NCI-H128 (cell line): Measurements from ENCODE around the gene DGAT2.

Source experiments
- DNase-seq: peaks from one replicate; lab custom pipeline; 2025; ENCODE audit not compliant: unreplicated experiment; lab: John Stamatoyannopoulos, UW

The DGAT2 gene

DNA sequence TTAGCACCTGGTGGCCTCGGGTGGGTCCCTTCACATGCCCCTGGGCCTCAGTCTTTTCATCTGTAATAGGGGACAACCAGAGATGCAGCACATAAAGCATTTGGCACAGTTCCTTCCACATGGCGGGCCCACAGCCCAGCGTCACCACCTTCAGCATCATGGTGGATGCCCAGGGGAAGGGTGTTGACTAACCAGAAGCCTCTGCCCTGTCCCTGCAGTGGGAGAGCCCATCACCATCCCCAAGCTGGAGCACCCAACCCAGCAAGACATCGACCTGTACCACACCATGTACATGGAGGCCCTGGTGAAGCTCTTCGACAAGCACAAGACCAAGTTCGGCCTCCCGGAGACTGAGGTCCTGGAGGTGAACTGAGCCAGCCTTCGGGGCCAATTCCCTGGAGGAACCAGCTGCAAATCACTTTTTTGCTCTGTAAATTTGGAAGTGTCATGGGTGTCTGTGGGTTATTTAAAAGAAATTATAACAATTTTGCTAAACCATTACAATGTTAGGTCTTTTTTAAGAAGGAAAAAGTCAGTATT, 31.6 kb downstream of the DGAT2 start:
- DNase-seq: no peak

DNA sequence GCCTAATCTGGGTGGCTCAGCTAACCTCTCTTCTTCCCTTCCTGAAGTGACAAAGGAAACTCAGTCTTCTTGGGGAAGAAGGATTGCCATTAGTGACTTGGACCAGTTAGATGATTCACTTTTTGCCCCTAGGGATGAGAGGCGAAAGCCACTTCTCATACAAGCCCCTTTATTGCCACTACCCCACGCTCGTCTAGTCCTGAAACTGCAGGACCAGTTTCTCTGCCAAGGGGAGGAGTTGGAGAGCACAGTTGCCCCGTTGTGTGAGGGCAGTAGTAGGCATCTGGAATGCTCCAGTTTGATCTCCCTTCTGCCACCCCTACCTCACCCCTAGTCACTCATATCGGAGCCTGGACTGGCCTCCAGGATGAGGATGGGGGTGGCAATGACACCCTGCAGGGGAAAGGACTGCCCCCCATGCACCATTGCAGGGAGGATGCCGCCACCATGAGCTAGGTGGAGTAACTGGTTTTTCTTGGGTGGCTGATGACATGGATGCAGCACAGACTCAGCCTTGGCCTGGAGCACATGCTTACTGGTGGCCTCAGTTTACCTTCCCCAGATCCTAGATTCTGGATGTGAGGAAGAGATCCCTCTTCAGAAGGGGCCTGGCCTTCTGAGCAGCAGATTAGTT, 32.3 kb downstream of the DGAT2 start:
- DNase-seq: no peak

DNA sequence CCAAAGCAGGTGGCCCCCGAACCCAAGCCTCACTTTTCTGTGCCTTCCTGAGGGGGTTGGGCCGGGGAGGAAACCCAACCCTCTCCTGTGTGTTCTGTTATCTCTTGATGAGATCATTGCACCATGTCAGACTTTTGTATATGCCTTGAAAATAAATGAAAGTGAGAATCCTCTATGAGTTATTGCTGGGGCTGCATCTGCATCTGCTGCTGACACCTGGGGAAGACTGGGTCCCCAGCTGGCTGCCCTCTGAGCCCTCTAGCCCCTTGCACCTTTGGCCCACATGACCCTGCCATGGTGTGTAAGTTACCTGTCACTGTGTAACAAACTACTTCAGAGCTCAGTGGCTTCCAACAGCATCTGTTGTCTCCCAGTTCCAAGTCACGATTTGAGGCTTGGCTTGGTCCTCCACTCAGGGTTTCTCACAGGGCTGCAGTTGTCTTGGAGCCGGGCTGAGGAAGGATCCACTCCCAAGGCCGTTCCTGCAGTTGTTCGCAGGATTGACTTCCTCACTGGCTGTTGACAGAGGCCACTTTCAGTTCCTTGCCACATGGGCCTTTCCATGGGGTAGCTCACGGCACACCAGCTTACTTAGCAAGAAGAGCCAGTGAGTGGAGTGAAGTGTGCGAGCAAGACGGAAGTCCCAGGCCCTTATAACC, 32.9 kb downstream of the DGAT2 start:
- no peak for DNase-seq

DNA sequence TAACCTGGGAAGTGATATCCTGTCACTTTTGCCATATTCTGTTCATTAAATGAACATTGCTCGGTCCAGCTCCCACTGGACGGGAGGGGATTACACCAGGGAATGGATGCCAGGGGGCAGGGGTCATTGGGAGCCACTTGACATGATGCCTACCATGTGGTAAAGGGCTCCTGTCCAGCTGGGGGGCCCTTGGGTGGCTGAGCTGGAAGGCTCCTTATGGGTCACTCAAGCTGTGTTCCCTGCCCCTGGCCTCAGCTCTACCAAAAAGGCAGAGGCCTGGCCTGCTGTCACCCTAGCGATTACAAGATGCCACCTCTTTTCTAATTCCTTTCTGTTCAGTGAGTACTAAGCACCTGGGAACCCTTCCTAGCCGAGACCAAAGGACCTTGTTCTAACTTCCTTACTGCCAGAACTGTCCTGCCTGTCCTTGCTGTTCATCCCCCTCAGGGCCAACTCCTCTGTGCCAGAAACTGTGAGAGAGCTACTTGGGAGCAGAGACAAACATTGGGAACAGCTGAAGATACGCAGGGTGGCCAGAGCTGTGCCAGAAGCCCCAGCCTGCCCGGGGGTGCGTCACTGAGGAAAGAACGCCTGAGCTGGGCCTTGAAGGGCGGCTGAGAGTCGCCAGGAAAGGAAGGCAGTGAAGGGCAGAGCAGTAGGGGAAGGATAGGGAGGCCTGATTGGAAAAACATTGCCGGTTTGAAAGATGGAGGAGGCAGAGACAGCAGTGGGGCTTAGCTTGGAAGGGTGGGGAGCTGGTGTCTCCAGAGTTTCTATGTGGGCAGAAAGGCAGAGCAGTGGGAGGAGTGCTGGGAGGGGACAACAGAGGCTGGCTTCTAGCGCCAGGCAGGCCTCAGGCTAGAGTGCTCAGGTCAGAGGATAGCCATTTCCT, 33.7 kb downstream of the DGAT2 start:
- DNase-seq: no peak

DNA sequence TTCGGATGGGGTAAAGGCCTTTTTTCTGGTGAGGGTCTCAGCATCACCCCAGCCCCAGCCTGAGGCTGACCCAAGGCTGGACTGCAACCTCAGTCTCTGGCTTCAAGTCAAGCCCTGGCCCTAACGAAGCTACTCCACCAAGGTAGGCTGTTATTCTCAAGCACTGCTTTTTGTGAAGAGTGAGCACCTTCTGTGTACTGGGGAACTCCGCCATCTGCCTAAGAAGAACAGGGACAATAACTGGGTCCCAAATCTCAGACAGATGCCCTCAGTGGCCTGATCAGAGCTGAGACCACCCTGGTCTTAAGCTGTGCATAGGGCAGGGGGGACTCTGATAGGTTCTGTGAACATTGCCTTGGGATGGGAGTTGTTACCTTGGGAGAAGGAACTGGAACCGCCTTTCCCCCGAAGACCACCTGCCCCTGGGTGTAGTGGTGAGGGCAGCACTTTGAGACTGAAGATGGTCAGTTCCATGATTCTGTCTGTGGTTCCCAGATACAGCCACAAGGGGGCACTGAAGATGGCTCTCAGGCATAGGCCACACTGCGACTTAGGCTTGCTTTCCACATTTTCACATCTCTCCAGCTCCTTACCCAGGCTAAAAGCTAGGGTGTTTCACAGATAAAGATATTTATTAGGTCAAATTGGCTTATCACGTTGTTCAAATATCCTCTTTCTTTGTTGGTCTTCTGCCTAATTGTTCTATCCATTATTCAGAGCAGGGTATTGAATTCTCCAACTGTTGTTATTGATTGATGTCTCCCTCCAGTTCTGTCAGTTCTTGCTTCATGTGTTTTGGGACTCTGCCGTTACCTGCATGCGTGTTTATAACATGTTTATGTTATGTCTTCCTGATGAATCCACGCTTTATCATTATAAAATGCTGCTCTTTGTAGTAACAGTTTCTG, 34.6 kb downstream of the DGAT2 start:
- DNase-seq: peak; percentile 42

DNA sequence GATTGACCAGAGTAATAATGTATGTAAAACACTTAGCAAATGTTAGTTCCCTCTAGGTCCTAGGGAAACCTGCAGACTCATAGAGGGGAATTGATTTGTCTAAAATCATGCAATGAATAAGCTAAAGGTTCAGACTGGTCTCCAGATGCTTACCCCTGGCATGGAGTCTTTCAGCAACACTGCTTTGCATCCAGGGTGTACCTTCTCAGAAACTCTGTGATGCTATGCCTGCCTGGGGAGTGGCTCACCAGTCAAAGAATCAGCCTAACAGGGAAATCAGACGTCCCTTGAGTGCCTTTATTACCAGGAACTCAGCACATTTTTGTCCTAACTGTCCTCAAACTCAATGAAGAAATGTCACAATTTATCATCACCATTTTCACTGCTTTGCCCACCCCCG, 40.5 kb downstream of the DGAT2 start:
- DNase-seq: no peak

DNA sequence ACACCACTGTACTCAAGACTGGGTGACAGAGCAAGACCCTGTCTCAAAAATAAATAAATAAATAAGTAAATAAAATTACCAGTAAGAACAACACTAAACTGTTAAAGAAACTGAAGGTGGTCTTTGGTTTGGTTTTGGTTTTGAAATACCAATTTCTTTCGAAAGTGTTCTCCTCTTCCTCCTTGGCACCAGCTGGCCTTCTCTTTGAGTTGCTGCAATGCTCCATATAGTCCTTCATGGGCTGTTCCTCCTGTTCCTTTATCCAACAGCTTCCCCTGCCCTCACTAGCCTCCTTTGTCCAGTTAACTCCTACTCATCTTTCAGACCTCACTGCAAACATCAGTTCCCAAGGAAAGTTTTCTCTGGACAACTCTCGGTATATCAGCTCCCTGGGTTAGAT, 41.4 kb downstream of the DGAT2 start:
- no peak for DNase-seq

DNA sequence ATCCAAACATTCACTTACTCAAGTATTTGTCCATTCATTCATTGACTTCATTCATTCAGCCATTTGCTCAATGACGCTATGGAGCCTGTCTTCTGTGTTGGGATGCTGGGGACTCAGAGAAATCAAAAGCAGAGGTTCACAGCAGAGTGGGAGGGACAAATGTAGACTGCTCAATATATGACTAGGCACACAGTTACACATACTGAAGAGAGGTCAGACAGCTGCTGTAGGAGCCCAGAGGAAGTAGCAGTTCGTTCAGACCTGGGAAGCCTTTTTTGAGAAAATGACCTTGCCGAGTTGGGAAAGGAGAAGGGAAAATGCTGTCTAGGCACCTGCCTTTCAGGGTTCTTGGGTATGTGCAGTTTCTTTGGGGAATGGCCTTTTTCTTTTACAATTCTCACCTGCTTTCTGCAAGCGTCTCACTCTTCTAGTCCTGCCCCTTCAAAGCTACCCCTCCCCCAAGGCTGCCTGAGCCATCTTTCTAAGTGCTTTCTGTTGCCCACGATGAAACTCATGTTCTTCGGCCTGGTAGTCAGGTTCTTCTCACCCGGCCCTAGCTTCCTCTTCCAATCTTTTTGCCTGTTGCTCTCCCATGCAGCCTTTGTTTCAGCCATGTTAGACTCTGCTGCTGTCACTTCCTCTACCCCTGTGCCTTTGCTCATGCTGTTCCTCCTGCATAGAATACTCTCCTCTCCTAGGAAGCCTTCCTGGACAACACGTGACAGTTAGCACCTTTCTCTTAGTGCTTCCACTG, 42.2 kb downstream of the DGAT2 start:
- no peak for DNase-seq

DNA sequence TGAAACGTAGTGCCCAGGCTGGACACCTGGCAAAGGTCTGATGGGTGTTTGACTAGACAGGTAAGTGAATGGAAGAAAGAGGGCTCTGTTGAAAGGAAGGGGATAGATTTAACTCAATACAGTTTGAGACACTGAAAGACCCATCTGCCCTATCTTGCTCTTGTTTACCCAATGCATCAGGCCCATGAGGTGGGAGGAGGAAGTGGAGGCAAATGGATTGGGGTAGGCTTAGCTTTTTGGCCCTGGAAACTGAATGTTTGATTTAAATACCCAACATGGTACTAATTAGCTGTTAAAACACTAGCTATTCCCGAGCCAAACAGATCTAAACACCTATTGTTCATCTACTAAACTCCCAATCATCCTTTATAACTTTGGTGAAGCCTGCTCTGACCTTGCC, 42.9 kb downstream of the DGAT2 start:
- DNase-seq: no peak

DNA sequence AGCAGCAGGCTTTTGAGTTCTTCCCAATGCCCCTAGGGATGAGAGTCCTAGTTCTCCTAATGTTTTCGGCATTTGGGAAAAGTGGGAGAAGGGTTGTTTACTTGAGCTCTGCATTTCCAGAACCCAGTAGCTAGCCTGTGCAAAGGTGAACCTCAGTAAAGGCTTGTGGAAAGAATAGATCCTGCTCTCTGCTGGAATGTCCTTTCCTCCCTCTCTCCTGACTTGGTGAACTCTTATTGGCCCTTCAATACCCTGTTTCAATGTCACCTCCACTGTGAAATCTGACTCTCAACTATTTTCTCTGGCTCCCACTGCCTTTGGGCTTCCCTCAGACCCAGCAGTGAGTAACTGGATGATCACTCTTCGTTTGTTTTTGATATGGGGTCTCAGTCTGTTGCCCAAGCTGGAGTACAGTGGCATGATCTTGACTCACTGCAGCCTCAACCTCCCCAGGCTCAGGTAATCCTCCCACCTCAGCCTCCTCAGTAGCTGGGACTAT, 44.0 kb downstream of the DGAT2 start:
- DNase-seq: no peak

DNA sequence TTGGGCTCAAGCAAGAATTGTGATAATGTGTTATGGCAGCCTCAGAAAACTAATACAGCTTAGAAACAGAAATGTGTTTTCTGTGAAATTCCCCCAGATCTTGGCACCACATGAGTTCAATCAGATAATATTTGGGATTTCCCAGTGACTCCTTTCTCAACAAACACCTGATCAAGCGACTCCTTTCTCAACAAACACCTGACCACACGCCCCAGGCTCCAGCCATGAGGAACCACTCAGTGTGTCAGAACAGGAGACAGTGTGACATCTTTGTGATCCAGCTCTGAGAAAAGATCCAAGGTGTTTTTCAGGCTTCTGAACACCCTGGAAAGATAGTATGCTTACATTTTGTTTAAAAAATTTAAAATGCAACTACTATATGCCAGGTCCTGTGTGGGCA, 44.5 kb downstream of the DGAT2 start:
- DNase-seq: no peak

DNA sequence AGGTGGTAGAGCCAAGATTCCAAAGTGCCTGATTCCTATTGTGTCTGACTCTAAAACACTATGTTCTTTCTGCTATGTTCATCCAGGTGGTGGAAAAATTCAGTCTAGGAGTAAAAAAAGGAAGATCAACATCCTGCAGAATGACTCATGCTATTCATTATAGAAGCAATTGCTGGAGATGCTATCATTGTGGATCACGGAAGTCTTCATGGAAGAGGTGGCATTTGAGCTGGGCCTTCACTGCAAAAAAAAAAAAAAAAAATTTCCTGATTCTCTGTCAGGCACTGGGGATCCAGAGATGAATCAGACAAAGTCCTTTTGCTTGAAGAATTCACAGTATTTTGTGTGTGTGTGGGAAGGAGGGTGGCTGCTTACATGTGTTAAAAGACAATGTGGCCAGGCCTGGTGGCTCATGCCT, 45.1 kb downstream of the DGAT2 start:
- no peak for DNase-seq

DNA sequence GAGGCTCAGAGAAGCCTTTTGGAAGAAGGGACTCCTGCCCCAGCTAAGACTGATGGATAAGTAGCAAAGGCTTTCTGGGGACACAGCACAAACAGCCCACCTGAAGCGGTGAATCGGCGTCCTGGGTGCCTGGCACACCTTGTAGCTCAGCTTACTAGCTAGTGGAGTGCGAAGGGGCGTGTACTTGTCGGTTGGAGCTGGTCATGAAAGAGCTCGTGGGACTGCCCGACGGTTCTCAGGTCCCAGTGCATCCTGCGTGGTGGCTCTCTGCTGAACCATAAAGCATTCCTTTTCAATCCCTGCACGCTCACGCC, 45.7 kb downstream of the DGAT2 start:
- DNase-seq: no peak

DNA sequence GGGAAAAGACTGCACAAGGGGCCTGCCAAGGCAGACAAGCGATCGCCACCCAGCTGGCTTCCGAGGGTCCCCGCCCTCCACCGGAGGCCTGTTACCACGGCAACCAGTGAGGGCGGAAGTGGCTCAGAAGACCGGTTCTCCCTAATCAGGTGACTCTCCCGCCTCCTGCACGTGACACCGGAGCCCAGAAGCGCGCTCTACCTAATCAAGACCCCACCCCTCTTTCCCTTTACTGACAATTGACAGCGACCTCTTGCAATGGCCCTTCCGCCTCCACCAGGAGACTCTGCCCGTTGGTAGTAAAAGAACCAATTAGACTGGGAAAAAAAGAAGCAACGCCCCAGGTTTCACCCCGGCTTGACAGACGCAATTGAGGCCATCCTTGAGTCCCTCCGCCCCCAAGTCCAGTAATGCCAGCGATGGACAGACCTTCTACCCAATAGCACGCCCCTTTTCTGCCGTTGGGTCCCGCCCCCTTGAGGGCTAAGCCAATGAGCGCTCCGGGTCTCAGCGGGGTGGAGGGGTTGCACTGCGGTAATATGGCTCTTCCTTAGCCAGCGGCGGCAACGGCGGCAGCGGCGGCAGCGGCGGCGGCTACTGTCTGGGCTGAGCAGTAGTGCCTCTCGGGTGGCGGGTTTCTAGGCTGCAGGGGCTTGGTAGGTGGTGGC, 46.2 kb downstream of the DGAT2 start, which contains the start of gene UVRAG:
TSS of gene UVRAG (plus strand) at position 534 of the 668 bp plus-strand sequence. CDS start 198 bp downstream, outside the sequence.
- DNase-seq: peak; percentile 100

DNA sequence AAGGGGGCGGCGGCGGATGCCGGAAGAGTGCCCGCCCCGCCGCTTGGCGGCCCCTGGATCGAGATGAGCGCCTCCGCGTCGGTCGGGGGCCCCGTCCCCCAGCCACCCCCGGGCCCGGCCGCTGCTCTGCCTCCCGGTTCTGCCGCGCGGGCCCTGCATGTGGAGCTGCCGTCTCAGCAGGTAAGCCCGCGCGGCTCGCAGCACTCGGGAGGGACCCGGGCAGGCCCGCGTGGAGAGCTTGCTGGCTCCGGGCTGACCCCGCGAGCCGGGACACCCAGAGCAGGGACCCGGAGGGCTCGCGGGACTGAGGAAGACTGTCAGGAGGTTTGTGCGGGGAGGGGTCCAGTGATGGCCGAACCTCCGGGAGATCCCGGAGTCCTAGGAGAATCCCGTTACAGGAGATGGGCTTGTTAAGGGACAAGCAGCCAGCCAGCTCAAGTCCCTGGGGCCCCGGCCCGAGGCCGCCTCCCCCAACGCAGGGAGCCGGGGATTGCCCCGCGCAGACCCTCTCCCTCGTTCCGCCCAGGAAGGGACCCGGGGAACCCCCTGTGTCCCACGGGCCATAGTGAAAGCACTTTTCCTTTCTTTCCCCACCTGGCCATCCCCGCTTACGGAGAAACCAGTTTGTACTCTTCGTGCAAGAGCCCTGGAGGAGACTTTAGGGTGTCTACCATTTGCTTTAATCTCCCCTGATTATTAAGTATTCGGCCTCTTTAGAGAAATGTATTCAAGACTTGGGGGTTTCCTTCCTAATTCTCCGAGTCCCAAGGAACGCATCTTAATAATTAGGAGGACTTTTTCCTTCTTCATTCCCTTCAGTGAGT, 47.0 kb downstream of the DGAT2 start:
- DNase-seq: no peak

DNA sequence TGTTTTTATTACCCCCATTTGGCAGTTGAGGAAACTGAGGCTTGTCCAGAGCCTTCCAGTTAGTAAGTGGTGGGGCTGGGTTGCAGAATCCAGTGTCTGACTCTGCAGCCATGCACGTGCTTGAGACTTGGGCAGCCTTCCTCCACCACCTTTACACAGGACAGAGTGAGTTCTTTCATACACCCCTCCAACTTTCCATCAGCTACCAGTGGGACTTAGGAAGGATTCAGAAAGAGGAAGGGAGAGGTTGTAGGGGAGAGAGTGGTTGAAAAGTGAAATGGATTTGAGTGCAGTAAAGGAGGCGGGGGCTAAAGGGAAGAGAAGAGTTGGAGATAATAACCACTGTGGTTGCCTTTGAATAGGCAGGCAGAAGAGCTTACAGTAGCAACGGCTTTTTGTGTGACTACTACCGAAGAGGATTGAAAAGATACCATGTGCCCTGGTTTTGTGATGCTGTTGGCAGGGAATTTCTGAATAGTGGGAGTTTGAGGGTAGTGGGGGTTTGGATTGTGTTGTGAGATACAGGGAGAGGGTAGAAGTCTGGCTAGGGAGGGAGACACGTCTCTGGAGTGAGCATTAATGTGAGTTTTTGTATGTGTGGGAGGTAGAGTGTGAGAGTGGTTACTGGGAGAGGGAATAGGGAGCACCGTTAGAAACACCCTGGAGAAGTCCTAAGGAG, 48.1 kb downstream of the DGAT2 start:
- DNase-seq: no peak

DNA sequence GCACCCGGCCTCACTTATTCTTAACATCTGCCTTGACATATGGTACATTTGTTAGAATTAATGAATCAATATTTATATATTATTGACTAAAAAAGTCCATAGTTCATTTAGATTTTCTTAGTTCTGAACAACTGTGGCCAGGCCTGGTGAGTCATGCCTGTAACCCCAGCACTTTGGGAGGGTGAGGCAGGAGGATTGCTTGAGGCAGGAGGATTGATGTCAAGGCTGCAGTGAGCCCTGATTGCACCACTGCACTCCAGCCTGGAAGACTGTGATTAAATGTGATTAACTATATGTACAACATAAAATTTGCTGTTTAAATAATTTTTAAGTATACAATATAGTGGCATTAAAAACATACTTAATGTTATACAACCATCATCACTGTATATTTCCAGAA, 52.1 kb downstream of the DGAT2 start:
- DNase-seq: no peak

DNA sequence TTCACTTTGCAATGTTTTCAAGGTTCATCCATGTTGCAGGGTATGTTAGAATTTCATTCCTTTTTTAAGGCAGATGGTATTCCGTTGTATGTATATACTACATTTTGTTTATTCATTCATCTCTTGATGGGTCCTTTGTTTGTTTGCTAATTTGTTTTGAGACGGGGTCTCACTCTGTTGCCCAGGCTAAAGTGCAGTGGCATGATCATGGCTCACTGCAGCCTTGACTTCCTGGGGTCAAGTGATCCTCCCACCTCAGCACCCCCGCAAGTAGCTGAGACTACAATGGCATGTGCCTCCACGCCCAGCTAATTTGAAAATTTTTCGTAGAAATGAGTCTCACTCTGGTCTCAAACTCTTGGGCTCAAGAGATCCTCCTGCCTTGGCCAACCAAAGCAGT, 52.6 kb downstream of the DGAT2 start:
- DNase-seq: no peak
